ENCODE measurements around the gene MCRIP1.
"Not testable (repeated sequence)": the region's sequence is repeated elsewhere in the genome, so short reads cannot be mapped to it uniquely, and the experiment has no call there.

Gene MCRIP1

DNA sequence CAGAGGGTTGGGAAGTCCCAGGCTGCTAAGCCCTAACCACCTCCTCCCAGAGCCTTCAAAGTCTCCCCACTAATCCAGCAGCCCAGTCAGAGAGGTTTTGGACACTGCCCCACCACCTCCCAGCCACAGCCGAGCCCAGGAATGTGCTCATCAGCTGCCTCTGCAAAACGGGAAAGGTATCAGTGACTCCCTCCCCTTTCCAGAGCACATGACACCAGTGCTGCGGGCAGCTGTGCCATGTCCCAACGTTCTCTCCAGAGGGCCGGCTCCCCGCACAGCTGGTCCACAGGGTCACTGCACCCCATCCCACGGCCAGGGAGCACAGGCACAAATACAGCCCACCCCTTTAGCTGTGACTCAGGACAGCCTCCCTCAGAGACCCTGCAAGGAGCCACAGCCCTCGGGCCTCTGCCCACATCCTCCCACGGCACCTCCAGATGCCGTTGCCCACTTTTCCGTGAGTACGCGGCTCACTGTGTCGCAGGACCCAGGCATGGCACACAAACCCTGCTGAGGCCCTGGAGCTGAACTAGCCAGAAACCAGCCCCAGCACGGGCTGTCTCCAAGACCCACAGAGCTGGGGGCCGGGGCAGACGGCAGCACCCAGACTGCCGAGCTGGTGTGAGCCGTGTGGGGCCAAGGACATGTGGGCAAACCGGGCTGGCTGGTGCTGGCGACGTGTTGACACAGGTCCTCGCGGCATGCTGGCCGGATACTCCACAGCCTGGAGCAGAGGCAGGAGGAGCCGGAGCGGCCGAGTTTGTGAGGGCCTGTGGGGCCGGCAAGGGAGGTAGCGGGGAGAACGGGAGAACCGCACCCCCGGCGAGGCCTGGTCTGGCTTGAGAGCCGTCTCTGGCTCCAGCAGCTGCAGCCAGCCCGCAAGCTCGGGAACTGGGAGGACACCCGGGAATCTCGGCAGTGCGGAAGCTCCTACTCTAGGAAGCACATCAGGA lies 8.0 kb upstream of the MCRIP1 start:
- DNase-seq = no peak

DNA sequence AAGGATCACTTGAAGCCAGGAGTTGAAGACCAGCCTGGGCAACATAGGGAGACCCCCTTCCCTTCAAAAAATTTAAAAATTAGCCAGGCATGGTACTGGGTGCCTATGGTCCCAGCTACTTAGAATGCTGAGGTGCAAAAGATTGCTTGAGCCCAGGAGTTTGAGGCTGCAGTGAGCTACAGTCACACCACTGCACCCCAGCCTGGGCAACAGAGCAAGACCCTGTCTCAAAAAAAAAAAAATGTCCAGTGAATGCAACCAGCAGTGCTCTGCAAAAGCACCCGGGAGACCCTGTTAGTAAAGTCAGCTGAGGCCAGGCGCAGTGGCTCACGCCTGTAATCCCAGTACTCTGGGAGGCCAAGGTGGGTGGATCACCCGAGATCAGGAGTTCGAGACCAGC lies 7.0 kb upstream of the MCRIP1 start:
- DNase-seq = not testable (repeated sequence)

DNA sequence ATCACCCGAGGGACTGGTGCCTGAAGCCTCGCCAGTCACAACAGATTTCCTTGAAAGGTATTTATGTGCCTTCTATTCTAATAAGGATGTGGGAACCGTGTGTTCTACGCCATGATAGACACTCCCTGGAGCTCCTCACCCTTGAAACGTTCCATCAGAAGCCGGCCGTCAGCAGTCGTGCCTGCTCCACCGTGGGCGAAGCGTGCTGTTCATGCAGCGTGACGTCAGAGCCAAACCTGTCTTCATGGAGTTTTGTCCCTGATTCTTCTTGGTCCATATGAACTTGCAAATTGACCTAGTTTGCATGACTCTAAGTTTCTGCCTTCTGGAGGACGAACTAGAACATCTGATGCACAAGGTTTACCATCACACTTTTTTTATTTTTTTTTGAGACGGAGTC lies 6.2 kb upstream of the MCRIP1 start:
- DNase-seq = no peak

DNA sequence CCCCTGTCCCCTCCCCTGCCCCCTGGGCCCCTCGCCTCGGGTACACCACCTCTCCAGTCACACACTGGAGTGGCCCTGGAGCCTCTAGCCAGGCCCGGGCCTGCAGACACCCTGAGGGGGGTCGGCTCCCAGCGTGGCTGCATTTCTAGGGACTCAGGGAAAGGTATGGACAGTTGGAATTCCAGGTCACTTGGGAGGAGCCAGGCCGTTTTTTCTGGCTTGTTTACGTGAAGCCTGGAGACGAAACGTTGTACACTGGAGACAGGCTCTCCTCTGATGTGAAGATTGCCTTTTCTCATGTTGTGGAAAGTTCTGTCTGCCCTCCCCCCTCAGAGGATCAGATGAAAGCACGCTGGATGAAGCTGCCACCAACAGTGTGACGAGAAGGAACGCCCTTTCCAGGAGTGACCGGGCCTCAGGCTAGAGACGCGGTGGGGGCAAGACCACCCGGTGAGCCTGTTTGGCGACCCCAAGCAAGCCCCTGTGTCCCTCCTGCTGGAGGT lies 5.7 kb upstream of the MCRIP1 start:
- no peak for DNase-seq

DNA sequence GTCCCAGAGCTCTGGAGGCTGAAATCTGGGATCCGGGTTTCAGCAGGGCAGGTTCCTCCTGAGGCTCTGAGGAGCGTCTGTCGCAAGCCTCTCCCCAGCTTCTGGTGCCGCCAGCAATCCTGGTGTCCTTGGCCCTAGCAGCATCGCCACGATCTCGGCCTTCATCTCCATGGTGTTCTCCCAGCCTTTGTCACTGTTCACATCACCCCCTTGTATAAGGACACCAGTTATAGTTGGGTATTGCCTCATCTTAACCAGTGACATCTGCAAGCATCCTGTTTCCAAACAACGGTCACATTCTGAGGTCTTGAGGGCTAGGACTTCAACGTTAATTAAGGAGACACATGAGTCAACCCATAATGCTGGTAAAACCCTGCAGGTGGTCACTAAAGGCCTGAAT lies 4.5 kb upstream of the MCRIP1 start:
- no peak for DNase-seq

DNA sequence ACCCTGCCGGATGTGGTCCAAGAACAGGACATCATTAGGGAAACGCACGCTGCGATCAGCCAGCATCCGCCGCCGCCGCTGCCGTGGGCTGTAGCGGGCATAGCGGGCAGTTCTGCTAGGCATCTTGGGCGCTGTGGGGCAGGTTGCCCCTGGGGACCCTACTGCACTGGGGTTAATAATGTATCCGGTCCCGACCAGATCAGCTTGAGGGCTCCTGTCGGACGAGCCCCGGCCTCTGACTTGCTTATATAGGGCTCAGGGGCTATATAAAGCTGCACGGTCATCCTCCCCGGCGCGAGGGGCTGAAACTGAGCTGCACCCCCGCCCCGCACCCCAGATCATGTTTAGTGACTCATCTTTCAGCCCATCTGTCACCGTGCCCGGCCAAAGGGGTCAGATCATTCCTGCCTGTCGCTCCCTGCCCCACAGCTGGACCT lies 1.8 kb upstream of the MCRIP1 start, which contains the start of gene PPP1R27:
Gene PPP1R27, minus strand, starts transcription at position 220 of the 437 bp plus-strand sequence. Its CDS starts 97 bp downstream, at position 123.
- DNase-seq = no peak

DNA sequence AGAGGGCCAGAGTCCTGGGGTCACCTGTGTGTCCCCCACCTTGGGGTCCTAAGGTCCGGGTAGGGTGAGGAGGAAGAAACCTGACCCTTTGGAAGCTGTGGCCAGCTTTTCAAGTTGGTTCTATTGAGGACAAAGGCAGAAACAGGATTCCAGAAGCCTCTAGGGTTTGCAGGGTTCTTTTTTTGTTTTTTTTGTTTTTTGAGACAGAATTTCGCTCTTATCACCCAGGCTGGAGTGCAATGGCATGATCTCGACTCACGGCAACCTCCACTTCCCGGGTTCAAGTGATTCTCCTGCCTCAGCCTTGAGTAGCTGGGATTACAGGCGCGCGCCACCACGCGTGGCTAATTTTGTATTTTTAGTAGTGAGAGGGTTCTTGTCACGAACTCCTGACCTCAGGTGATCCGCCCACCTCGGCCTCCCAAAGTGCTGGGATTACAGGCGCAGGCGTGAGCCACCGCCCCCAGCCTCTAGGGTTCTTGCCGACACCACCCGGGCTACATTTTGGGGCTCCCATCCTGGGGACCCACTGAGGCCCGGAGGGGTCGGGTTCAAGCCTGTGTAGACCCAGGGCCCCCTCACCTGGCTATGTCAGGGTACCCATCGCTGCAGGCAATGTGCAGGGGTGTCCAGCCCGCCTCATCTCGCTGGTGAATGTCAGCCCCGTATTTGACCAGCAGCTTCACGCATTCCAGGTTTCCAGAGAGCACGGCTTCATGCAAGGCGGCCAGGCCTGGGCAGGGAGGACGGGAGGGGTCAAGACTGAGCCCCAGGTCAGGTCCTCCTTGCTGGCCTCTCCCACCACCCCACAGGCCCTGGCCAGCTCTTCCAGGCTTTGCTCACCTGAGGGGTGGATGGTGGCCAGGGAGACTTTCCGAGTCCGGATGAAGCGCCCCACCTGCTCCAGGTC lies 1.1 kb upstream of the MCRIP1 start:
- no peak for DNase-seq

DNA sequence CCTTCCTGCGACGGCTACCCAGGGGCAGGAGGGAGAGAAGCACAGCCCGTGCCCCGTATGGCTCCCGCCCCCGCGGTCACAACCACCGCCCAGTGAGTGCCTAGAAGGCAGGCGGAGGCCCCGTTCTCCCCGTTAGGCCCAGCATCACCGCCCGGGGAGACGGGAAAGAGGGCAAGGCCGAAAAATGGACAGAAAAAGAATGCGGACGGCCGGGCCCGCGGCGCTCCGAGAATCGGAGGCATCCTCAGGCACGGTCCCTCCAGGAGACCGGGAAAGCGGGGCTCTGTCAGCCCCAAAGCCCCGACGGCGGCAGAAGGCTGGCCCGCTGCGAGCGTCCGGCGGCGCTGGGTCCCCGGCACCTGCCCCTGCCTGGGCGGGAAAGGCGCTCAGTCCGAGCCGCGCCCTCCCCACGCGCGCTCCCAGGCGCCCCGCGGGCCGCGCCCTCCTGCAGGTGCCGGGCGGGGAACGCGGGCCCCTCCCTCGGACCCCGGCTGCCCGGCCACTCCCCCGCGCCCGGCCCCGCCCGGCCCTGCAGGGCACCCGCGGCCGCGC lies 407 bp downstream of the MCRIP1 start:
- DNase-seq = no peak

DNA sequence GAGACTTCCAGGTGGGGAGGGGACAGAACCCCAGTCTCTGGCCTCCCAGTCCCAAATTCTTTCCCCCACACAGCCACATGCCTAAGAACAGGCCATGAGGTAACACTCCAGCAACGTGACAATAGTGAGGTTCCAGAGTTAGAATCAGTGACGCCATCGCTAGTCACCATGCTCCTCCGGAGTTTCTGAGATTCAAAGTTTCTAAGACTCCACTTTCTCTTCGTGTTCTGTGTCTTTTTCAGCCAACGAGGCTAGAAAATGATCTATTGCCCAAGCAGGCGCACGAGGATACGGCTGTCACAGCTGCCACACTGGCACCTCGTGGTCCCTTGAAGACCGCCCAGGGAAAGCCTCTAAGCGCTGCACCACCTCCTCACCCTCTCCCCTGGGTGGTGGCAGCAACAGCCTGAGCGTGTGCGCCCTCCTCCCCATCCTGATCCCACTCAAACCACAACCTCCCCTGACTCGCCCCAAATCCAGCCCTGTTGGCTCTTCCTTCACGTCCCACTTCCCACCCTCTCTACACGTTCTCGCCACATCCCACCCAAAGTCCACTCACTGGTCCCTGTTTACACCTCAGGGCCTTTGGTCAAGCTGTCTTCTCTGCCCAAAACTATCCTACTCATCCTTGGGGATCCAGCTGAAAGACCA lies 1.0 kb downstream of the MCRIP1 start:
- DNase-seq = no peak

DNA sequence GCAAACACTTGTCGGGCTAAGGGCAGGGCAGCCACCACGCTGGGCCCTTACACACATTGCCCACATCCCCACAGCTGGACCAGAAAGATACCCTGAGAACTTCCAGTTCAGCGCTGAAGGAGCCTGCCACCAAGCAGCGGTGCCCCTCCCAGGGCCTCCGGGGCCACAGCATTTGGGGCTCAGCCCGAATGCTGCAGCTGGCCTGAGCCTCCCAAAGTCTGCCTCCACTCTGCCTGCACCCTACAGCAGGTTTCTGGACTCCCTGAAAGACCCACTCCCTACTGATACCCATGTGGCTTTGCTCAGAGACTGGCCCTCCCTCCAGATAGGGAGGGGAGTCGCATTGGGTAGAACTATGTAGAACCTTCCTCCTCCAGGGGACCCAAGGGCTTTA lies 1.5 kb downstream of the MCRIP1 start:
- DNase-seq = no peak

DNA sequence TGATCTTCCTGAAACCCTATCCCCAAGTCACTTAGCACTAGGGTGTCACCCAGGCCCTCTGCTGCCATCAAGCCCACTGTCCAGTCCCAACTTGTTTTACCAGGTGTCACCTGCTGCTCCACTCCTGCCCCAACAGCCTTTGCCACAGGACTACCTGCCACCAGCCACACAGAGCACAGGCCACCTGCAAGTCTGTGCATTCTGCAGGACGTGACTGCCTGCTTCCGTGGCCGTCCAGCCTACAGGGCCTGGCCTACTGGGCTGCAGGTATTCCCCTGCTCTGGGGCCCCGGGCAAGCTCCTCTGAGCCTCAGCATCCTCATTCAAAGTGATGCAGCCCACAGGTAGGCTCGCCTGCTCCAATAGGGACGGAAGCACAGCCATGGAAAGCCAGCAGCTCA lies 3.2 kb downstream of the MCRIP1 start:
- no peak for DNase-seq

DNA sequence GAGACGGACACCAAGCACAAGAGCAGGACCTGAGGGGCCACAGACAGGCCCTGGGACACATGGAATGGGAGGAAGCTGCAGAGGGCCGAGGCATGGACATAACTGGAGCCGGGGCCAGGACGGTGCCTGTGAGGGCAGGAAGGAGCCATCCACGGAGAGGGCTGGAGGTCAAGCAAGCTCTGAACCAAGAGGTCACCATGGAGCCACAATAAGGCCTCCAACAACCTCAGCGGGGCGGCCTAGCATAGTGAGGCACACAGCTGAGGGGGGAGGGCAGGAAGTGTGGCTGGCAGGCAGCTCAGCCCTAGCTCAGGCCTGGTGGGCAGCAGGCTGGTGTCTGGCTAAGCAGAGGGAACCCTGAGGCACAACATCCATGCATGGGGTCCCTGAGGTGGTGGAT lies 4.4 kb downstream of the MCRIP1 start:
- no peak for DNase-seq

DNA sequence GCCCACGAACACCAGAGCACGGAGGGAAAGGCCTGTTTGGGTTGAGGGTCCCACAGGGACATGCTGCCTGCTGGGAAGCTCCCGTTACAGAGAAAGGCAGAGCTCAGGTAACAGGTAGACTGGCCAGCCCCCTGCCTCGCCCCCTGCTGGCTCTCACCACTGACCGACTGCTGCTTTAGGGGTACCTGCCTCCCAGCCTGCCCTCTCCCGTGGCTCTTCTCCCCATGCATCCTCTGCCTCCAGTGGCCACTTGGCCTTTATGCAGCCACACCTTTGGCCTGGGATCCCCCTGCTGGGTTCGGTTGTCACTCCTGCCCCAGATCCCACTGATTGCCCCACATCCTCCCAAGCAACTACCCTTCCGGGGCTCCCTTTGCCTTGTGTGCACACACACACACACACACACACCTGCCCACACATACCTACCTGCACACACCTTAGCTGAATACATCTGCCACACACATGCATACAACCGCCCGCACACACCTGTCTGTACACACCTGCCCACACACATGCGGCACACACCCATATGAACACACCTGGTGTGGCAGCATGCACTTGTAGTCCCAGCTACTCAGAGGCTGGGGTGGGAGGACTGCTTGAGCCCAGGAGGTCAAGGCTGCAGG lies 7.1 kb downstream of the MCRIP1 start:
- DNase-seq = no peak

DNA sequence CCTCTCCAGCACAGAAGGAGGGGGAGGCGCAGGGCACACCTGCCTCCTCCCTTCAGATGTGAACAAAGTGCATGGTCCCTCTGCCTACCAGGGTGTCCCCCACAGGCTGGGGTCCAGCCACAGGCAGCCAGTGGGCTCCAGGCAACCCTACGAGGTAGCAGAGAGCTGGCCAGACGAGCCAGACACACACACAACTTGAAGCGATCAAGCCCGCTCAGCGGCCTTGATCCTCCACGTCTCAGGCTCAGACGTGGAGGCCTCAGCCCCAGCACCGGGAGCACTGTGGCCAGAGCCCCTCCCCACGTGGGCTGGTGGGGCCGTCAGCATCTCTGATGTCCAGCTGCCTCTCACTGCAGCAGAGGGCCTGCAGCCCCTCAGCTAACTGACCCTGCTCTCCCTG lies 8.5 kb downstream of the MCRIP1 start:
- no peak for DNase-seq

DNA sequence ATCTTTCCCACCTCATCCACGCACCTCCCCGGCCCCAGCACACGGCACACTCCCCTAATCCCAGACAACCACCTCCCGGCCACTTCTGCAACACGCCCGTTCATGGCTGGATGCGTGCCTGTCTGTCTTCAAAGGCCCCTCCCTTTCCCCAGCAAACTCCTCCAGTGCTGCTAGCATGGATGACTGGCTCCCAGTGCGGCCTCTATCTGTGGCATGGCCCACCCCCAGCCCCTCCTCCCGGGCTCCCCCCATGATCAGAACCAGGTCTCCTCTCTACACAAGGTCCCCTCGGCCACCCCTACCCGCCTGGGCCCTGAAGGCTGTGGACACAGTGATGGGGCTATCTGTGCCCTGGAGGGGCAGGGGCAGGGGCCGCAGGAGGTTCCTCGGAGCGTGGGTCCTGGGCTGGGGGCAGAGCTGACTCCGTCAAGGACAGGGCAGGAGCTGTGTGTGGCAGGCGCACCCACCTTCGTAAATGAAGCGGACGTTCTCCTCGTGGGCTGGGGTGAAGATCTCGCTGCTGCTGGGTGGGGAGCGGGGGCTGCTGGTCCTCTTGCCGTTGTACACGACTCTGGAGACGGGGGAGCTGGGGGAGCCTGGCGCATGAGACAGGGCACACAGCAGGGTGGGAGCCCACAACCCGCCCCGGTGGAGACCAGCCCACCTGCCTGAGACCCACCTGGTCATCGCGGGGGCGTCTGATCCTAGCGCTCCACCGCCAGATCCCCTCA lies 9.1 kb downstream of the MCRIP1 start:
- no peak for DNase-seq

DNA sequence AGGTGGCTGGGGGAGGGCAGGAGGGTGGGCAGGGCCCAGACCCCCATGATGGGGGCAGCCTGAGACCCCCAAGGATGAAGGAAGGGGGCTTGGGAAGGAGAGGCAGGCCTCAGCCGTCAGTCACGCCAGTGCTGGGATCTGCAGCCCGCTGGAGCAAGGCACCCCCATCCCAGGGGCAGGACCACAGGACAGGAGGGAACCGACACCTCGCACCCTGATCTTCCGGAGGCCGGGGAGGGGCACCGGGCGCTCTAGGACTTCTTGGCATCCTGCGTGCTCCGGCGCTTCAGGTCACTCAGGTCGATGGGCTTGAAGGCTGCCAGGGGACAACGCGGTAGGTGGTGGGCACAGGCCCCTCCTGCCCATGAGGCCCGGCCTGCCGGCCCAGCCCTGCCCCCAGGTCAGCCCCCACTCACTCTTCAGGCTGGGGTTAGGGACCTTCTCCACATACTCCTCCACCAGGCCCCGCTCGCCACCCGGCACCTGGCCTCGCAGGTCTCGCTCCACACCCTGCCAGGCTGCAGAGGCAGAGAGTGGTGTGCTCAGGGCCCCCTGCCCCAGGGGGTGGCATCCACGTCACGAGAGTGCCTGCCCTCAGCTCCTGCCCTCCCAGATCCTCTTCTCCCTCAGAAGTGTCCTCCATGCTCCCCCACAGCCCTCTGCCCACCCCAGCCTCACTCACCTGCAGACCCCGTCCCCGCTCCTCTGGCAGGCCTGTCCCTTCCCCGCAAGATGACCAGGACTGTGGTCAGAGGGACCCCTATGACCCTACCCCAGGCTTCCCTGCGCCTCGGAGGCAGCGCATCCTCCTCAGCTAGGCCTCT lies 9.9 kb downstream of the MCRIP1 start:
- no peak for DNase-seq

DNA sequence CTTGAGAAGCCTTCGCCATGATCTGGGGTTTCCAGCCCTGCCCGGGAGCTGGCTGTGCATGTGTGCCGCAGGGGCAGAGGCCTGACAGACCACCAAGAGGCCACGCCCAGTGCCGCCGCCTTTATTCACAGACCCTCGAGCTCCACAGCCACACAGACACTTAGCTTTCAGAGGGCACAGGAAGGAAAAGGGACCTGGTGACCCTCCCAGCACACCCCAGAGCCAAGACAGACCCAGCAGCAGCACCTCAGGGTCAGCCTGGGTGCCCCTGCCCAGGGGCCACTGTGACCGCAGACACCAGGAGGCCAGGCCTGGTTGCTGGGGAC lies 10.8 kb downstream of the MCRIP1 start:
- DNase-seq = no peak

DNA sequence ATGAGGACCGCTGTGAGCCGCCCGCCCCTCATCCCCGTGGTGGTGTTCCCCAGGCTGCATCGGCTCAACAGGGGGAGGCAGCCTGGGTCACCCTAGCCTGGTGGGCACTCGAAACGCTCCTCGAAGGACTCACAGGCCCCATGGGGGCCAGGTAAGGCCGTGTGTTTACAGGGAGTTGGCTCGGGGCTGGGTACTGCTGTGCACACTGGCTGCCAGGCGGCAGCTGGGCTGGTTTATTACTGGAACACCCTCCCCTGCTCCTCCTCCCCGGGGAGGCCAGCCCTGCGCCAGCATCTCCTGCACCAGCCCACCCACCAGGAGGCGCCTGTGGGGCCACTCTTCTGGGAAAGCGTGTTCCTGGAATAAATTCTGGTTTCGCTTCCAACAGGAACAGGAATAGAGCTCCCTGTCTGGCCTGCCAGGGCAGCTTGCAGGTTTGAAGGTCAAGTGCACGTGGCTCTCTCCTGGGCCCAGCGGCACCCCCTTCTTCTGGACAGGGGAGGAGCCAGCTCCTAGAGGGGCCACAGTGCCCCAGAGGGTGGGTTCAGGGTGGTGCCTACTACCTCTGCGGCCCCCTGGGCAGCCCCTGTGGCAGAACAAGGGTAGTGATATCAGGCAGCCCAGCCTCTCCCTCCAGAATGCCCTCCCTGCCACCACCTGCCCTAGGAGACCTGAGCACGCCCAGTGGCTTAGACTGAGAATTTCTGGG lies 11.3 kb downstream of the MCRIP1 start:
- DNase-seq = no peak

DNA sequence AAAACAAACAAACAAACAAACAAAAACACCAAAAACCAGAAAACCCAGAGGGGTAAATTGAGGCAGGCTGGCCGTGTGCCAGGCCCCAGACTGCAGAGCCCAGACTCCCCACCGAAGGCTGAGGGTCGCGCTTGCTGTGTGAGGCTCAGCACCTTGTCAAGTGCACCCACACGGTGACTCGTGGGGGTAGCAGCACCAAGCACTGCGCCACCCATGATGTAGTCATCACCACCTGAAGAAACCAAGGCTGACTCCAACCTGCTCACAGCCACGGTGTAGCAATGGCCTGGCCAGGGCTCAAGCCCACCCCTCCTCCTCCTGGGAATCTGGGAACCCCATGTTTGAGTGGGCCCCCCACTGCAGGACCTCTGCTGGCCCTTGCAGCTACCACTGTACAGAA lies 11.9 kb downstream of the MCRIP1 start:
- no peak for DNase-seq

DNA sequence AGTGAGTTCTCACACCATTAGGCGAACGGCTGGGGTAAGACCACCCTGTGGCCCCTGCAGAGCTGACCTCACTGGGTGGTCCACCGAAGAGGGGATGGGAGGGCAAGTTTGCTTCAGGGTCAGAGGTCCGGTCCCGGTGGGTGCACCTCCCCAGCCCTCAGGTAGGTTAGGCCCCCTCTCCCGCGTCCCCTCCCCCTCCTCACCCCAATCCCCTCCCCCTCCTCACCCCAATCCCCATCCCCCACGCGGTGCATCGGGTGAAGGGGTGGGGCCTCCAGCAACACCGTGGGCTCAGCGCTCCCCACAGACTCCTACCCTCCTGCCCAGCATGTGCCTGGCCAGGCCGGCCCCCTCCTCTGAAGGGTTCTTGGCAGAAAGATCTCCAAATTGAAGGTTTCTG lies 13.4 kb downstream of the MCRIP1 start:
- no peak for DNase-seq

Data from GDM1 (cell line).